ENCODE data around the gene ENKUR.

ENKUR gene

DNA sequence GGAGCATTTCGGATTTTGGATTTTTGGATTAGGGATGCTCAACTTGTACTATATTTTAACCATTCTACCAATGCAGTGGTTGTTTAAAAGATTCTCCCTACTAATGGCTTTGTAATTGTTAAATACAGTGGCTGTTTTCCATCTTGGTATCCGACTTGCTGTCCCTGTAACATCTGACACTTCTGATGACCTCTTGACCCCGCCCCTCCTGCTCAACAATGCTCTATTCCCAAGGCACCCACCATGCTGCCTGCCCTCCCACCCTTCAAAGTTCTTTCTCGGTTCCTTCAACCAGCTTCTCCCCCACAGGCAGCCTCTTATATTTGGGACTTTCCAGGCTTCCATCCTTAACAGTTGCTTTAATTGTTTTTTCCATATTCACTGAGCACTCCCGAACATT, 65.5 kb downstream of the ENKUR start:
- in situ Hi-C loops (cut with HindIII; ENCODE audit: low sequenced_read_pairs) = no loop called here

DNA sequence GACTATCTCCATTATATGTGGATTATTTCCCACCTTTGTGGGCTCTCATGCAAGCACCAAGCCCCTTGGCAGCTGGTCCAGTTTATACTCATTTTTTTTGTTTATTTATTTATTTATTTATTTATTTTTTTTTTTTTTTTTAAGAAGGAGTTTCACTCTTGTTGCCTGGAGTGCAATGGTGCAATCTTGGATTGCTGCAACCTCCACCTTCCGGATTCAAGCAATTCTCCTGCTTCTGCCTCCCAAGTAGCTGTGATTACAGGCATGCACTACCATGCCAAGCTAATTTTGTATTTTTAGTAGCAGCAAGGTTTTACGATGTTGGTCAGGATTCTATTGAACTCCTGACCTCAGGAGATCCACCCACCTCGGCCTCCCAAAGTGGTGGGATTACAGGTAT, 66.3 kb downstream of the ENKUR start:
- in situ Hi-C loops (cut with HindIII; ENCODE audit: low sequenced_read_pairs) = no loop called here

GRCh38 chr10:24947304-24948097, 68.5 kb downstream of the ENKUR start:
- in situ Hi-C loops (cut with HindIII; ENCODE audit: low sequenced_read_pairs) = no loop called here

DNA sequence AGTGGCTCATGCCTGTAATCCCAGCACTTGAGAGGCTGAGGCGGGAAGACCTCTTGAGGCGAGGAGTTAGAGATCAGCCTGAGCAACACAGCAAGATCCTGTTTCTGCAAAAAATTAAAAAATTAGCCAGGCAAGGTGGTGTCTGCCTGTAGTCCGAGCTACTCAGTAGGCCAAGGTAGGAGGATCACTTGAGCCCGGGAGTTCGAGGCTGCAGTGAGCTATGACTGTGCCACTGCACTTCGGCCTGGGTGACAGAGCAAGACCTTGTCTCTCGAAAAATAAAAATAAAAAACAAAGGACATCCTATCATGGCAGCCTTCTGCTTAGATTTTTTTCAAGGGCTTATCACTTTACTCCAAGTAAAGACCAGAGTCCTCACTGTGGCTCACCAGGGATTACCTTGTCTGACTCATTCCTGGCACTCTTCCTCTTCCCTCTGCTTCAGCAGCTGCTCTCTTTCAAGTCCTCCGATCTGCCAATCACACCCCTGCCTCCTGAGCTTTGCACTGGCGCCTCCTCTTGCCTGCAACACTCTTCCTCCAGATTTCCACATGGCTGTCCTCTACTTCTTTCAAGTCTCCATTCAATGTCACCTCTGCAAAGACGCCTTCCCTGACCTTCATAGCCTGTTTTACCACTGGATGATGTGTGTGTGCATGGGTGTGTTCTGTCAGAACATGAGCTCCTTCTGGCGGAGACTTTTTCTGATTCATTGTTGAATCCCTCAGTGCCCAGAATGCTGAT, 71.3 kb downstream of the ENKUR start:
- in situ Hi-C loops (cut with HindIII; ENCODE audit: low sequenced_read_pairs) = no loop called here

- in situ Hi-C loops (cut with HindIII; ENCODE audit: low sequenced_read_pairs) = no loop called here
These were observed 77.4 kb downstream of the ENKUR start for GRCh38 chr10:24938525-24938924.

GRCh38 chr10:24938076-24938475, 77.9 kb downstream of the ENKUR start:
- in situ Hi-C loops (cut with HindIII; ENCODE audit: low sequenced_read_pairs) = no loop called here

DNA sequence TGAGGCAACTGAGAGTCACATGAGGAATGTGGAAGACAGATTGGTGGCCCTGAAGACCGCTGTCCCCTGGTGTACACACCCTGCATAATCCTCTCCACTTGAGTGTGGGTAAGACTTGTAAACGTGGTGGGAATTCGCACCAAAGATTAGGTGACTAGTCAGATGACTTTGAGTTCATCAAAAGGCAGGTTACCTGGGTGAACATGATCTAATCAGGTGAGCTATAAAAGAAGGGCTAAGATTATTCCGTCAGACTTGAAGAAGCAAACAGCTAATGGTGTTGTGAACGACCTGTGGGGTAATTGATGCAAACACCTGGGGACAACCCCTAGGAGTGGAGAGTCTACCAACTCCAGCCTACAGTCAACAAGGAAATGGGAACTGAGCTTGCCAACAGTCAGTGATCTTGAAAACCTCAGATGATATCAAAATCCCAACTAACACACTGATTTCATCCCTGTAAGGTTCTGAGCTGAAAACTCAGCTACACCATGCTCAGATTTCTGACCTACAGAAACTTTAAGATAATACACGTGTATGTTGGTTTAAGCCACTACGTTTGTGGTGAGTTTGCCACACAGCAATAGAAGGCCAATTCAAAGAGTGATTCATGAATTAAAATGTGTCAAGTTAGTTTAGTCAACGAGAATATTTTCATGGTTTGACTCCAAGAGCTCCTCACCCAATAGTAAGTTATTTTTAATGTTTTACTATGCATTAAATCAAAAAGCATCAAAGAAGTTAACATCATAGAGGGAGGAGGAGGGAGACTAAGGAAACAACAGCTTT, 80.3 kb downstream of the ENKUR start:
- in situ Hi-C loops (cut with HindIII; ENCODE audit: low sequenced_read_pairs) = no loop called here

All from DLD1 (cell line).